Kidney epithelial cell (primary cell): ENCODE results near the gene TCL1A. TPM values are rescaled to one million over a fixed set of nuclear protein-coding genes. Genes with fewer than 3 reads are reported as not detected.

ENCODE experiments used
- DNase-seq: peaks from one replicate; pipeline ENCODE4 v3.0.0-alpha.2; 2010; ENCODE audit warnings: low read depth
- H3K27me3 ChIP-seq: 2 replicates; pipeline ENCODE4 v1.6.0; 2011; ENCODE audit warnings: low read length; ENCODE audit not compliant: control insufficient read depth, insufficient read depth
- H3K36me3 ChIP-seq: 2 replicates; pipeline ENCODE4 v1.5.1; 2011; ENCODE audit warnings: low read length; ENCODE audit not compliant: control insufficient read depth, insufficient read depth
- H3K4me3 ChIP-seq: 2 replicates; pipeline ENCODE4 v1.5.1; 2011; ENCODE audit warnings: low read depth, mild to moderate bottlenecking, control low read depth, low read length
- CTCF ChIP-seq: IDR thresholded peaks from 2 replicates; pipeline ENCODE4 v1.5.1; 2011; ENCODE audit warnings: mild to moderate bottlenecking, moderate library complexity, low read length, control low read depth, inconsistent platforms; ENCODE audit not compliant: insufficient read depth, poor library complexity, severe bottlenecking
- total RNA-seq: library from RNA; depleted of rRNA; stranded (reverse); fragments of >200 nt; gene quantifications from 2 replicates; pipeline ENCODE4 v1.2.3, GENCODE V29; 2015

Gene TCL1A
- total RNA-seq, 1 donor from 2014 or later, result not detected

- no peak for TF ChIP-seq CTCF
- DNase-seq, result no peak
- no peaks in the 10 kb centered on the region for H3K36me3 ChIP-seq
- no peaks in the 10 kb centered on the region for H3K27me3 ChIP-seq
- no peak overlapping the region for H3K4me3 ChIP-seq
Observed at GRCh38 chr14:95756751-95757150, 42.8 kb upstream of the TCL1A start.

GRCh38 chr14:95756127-95756526, 42.2 kb upstream of the TCL1A start:
- no peak for TF ChIP-seq CTCF
- H3K36me3 ChIP-seq, result no peaks in the 10 kb centered on the region
- no peak overlapping the region for H3K4me3 ChIP-seq
- no peaks in the 10 kb centered on the region for H3K27me3 ChIP-seq
- no peak for DNase-seq

- H3K27me3 ChIP-seq, result no peaks in the 10 kb centered on the region
- no peak for DNase-seq
- no peaks in the 10 kb centered on the region for H3K36me3 ChIP-seq
- no peak overlapping the region for H3K4me3 ChIP-seq
- no peak for TF ChIP-seq CTCF
Observed at GRCh38 chr14:95741781-95742180, 27.9 kb upstream of the TCL1A start.

- Histone ChIP-seq H3K27me3 (no peaks in the 10 kb centered on the region), H3K36me3 (no peaks in the 10 kb centered on the region), H3K4me3 (no peak overlapping the region)
- DNase-seq, result no peak
- TF ChIP-seq CTCF, result no peak
Observed at GRCh38 chr14:95741038-95741490, 27.1 kb upstream of the TCL1A start.

- Histone ChIP-seq H3K36me3 (no peaks in the 10 kb centered on the region), H3K27me3 (no peaks in the 10 kb centered on the region), H3K4me3 (no peak overlapping the region)
- no peak for DNase-seq
- TF ChIP-seq CTCF, result no peak
Observed at GRCh38 chr14:95739356-95739755, 25.4 kb upstream of the TCL1A start.

GRCh38 chr14:95733212-95733611, 19.3 kb upstream of the TCL1A start:
- DNase-seq, result no peak
- no peaks in the 10 kb centered on the region for H3K27me3 ChIP-seq
- H3K4me3 ChIP-seq, result no peak overlapping the region
- no peak for TF ChIP-seq CTCF
- H3K36me3 ChIP-seq, result no peaks in the 10 kb centered on the region
